Measurements from ENCODE around the gene HMGXB3. TPM values are rescaled to one million over a fixed set of nuclear protein-coding genes. Genes with fewer than 3 reads are reported as not detected.

Gene HMGXB3
- total RNA-seq, 1 donor from 2014 or later = 14.6 TPM

DNA sequence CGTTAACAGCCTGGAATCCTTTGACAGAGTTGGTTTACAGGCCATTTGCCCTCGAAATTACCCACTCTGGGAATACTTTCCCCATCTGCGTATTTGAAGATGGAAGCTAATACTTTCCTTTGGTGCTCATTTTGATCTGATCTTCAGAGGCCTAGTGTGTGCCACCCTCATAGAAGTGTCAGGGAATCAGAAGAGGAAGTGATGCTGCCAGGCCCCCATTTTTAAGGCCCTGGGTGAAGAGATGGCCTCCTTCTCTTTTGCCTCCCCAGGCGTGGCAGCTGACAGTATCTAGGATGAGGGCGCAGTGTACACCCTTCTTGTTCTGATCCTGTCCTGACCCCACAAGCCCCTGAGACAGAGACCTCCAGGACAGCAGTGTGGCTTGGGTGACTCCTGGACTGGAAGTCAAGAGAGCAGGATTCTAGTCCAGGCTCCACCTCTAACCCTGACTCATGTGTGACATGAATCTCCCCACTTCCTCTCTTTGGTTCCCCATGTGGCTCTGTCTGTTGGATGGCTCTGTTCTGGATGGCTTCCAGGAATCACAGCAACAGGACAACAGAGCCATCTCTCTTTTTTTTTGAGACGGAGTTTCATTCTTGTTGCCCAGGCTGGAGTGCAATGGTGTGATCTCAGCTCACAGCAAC is 58.1 kb downstream of the HMGXB3 start:
- DNase-seq (ENCODE audit: missing footprints) = no peak
- ATAC-seq = peak; percentile 58
- intact Hi-C loops (cut with DNase I) = no loop called here

GRCh38 chr5:150059623-150060022 is 59.1 kb downstream of the HMGXB3 start:
- DNase-seq (ENCODE audit: missing footprints) (no peak), ATAC-seq (no peak)
- intact Hi-C loops (cut with DNase I) = no loop called here

- ATAC-seq (no peak), DNase-seq (ENCODE audit: missing footprints) (no peak)
- intact Hi-C loops (cut with DNase I) = no loop called here
Observed at GRCh38 chr5:150060471-150060870, 59.9 kb downstream of the HMGXB3 start.

GRCh38 chr5:150061538-150061995 is 61.0 kb downstream of the HMGXB3 start:
- ATAC-seq (no peak), DNase-seq (ENCODE audit: missing footprints) (no peak)
- intact Hi-C loops (cut with DNase I) = no loop called here

DNA sequence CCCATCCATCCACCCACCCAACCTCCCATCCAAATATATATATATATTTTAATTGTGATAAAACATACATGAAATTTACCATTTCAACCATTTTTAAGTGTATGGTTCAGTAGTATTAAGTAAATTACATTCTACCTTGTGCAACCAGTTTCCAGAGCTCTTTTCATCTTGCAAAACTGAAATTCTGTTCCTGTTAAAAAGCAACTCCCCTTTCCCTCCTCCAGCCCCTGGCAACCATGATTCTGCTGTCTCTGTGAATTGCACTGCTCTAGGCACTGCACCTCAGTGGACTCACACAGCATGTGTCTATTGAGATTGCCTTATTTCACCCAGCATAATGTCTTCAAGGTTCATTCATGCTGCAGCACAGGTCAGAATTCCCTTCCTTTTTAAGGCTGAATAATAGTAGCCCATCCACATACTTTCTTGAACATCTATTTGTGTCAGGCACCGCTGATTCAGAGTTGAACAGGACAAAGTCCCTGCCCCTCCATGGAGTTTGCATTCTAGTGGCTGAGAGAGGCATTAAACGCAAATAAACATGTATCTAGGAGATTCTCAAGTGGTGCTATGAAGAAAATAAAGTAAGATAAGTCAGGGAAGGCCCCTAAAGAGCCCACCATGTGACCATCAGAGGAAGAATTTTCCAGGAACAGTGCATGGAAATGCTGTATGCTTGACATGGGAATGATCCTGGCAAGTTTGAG is 61.8 kb downstream of the HMGXB3 start:
- DNase-seq (ENCODE audit: missing footprints) (no peak), ATAC-seq (no peak)
- intact Hi-C loops (cut with DNase I) = no loop called here

- ATAC-seq (no peak), DNase-seq (ENCODE audit: missing footprints) (no peak)
- intact Hi-C loops (cut with DNase I) = no loop called here
Observed at GRCh38 chr5:150063638-150064037, 63.1 kb downstream of the HMGXB3 start.

- DNase-seq (ENCODE audit: missing footprints) (no peak), ATAC-seq (no peak)
- intact Hi-C loops (cut with DNase I) = no loop called here
Observed at GRCh38 chr5:150064681-150065220, 64.2 kb downstream of the HMGXB3 start.

DNA sequence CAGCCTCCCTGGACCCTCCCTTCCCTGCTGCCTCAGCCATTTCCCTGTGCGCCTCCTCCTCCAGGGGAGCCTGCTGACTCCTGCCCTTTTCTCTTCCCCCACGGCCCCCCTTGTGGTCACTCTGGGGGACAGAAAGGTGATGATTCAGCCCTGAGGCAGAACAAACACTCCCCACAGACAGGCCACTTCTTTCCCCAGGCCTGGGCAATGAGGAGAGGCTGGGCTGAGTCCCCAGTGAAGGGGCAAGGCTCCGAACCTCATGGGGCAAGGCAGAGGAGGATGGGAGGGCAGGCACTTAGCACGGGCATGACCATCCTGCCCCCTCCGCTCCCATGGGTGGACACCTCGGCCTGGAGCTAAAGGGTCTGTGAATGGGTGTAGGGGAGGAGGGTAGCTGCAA is 64.8 kb downstream of the HMGXB3 start:
- DNase-seq (ENCODE audit: missing footprints) (peak; percentile 79), ATAC-seq (peak; percentile 71)
- intact Hi-C loops (cut with DNase I) = no loop called here

DNA sequence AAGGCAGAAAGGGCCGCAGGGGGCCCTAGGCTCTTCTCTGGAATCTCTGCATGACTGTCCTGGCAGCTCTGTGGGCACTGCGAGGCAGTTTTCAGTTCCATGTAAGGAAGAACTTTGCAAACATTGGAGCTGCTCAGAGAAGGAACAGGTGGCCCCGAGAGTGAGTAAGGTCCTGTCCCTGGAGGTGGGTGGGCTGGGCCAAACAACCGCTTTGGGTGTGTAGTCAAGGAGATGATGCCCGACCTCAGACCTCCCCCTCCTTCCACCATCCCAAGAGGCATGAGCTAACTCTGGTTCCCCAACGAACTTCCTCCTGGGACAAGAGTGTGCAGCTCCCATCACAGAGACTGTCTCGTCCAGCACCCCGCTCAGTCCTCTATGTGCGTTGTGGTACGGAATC is 65.3 kb downstream of the HMGXB3 start:
- intact Hi-C loops (cut with DNase I) = no loop called here
- DNase-seq (ENCODE audit: missing footprints) = no peak

GRCh38 chr5:150066436-150066835 is 65.9 kb downstream of the HMGXB3 start:
- ATAC-seq (no peak), DNase-seq (ENCODE audit: missing footprints) (no peak)
- intact Hi-C loops (cut with DNase I) = no loop called here

More for the DNA sequence above, 65.3 kb downstream of the HMGXB3 start:
- peak; percentile 46 for ATAC-seq

DNA sequence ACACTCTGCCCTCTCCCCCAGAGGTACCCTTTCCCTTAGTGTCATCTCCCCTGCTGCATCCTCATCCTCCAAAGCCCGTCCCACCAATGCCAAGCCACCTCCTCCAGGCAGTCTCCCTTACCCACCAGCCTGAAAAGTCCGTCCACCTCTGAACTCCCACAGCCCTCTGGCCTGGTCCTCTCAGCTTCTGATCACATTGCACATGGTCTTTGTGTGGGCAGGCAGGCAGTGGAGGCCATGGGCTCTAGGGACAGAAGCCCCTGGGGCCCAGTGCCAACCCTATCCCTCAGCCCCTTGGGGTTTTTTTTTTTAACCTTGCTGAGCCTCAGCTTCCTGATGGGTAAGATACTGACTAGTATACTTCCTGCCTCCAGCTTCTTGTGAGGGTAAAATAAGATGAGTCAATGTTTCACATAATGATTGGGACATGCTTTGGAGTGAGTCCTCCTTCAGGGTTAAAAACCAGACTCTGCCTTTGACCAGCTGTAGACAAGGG is 66.4 kb downstream of the HMGXB3 start:
- intact Hi-C loops (cut with DNase I) = no loop called here
- DNase-seq (ENCODE audit: missing footprints) = no peak
- ATAC-seq = no peak

DNA sequence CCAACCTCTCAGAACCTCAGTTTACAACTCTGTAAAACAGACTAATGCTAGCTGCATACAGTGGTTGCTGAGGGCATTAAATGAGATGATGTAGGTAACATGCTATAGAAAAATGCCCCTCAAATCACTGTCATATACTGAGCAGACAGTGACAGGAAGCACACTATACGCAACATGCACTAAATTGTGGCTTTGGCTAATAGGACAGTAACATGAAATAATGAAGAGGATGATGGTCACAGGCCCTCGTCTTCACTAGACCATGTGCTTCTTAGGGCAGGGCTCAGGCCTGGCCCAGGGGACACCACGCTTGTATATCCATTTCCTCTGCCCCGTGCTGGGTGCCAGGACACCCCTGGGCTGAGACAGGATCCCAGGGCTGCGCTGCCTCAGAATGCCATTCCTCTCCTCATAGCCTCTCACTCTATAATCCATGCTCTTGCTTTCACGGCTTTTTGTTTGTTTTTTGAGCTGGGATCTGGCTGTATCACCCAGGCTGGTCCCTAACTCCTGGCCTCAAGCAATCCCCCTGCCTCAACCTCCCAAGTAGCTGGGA is 66.9 kb downstream of the HMGXB3 start:
- intact Hi-C loops (cut with DNase I) = no loop called here
- ATAC-seq = no peak

DNA sequence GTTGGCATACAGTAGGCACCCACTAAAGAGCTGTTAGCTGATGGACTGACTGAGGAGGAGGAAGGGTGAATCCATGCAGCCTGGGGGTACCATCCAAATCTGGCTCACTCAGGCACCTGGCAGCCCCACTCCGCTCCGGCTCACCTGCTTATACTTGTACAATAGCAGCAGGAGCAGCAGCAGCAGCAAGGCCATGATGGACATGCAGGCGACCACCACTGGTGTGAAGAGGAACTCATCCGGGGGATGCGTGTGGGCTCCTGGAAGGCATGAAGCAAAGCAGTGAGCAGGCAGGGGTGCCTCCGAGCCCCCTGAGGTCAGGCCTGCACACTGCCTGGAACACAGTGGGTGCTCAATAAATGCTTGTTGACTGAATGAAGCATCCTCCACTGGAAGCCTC is 67.5 kb downstream of the HMGXB3 start:
- intact Hi-C loops (cut with DNase I) = no loop called here
- DNase-seq (ENCODE audit: missing footprints) = no peak

More for the DNA sequence above, 66.9 kb downstream of the HMGXB3 start:
- DNase-seq (ENCODE audit: missing footprints) = no peak

DNA sequence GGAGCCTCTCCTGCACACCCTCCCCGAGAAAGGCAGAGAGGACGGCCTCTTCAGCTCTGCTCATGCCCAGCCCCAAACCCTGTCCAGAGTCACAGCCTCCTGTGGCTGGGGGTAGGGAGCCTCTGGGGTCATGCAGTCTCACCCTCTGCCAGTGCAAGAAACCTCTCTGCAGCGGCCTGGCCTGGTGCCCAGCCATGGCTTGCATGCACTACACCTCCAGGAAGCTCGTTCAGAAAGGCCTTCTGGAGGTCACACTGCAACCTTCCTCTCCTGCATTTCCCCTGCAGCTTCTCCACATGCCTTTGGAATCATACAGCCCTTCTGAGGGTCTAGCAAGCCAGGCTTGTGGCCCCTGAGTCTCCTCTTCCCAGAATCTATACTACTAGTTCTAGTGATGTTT is 67.9 kb downstream of the HMGXB3 start:
- DNase-seq (ENCODE audit: missing footprints) (no peak), ATAC-seq (no peak)
- intact Hi-C loops (cut with DNase I) = no loop called here

More for the DNA sequence above, 67.5 kb downstream of the HMGXB3 start:
- no peak for ATAC-seq

DNA sequence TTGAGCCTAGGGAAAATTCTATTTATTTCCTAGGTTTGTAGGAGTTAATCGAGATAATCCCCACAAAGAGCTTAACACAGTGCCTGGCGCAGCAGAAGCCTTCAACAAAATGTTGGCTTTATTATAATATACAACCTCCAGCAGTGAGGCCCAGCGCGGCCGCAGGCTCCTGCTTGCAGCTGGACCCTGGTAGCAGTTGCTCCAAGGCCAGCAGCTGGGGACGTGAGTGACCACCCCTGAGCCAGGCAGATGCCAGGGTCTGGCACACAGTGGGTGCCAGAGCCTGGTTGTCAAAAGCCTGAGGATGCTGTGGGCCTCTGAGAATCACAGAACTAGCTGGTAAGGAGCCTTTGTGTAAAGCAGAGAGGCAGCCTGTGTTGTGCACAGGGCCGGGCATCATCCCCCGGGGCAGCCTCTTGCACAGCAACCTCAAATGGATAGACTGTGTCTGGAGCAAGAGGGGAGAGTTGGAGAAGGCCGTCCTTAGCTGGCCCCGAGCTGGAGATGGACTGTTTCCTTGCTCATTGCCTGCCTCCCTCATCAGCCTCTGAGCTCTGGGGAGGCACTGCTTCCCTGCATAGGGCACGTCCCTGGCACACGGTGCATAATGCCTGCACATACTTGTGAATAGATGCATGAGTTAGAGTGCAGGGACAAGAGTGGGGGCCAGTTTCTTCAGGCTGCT is 68.6 kb downstream of the HMGXB3 start:
- ATAC-seq (no peak), DNase-seq (ENCODE audit: missing footprints) (no peak)
- intact Hi-C loops (cut with DNase I) = no loop called here

- DNase-seq (ENCODE audit: missing footprints) = no peak
- intact Hi-C loops (cut with DNase I) = no loop called here
- ATAC-seq = no peak
Observed at GRCh38 chr5:150069672-150070627, 69.4 kb downstream of the HMGXB3 start.

DNA sequence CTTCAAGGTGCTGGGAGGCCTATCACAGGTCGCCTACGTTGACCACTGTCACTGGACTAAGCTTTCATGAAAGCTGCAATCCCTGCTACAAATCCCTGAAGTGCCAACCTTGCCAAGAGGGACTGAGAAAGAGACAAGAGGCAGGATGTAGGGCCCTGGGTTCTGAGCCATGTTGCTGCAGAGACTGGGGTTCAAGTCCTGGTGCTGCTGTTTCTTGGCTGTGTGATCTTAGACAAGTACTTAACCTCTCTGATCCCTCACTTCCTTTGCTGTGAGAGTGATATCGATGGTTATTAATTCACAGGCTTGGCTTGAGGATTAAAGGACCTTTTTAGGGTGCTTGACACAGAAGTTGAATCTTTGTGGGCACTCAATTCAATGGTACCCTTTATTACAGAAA is 70.3 kb downstream of the HMGXB3 start:
- intact Hi-C loops (cut with DNase I) = no loop called here
- ATAC-seq = no peak
- no peak for DNase-seq (ENCODE audit: missing footprints)

DNA sequence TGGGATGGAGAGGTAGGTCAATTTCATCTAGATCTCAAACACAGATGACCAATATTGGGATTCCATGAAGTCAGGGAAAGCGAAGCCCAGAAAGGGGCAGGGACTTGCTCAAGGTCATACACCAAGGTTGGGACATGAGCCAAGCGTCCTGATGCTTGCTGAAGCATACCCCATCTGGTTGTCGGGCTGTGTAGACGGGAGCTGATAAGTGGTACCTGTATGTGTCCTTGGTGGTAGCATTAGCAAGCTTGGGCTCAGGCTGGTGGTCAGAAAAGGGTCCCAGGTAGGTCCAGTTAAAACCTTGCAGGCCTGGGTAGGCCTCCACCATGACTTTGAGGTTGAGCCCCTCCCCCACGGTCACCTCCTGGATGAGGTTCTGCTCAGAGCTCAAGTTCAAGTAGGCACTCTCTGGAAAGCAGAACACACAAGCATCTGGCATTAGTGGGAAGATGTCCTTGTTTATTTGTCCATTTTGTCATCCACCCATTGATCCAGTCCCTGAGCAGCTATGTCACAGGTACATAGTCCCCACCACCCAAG is 72.6 kb downstream of the HMGXB3 start:
- intact Hi-C loops (cut with DNase I) = no loop called here
- DNase-seq (ENCODE audit: missing footprints) = no peak

More for the DNA sequence above, 72.6 kb downstream of the HMGXB3 start:
- ATAC-seq = no peak

Data from Right ventricle myocardium inferior (tissue), 1 donor.